Measurements from ENCODE around the gene TMEM169. TPM values are rescaled to one million over a fixed set of nuclear protein-coding genes. Genes with fewer than 3 reads are reported as not detected.

TMEM169 gene
- total and polyA plus RNA-seq, 4 donors: 0.42 to 1.9 (median 0.80) TPM

DNA sequence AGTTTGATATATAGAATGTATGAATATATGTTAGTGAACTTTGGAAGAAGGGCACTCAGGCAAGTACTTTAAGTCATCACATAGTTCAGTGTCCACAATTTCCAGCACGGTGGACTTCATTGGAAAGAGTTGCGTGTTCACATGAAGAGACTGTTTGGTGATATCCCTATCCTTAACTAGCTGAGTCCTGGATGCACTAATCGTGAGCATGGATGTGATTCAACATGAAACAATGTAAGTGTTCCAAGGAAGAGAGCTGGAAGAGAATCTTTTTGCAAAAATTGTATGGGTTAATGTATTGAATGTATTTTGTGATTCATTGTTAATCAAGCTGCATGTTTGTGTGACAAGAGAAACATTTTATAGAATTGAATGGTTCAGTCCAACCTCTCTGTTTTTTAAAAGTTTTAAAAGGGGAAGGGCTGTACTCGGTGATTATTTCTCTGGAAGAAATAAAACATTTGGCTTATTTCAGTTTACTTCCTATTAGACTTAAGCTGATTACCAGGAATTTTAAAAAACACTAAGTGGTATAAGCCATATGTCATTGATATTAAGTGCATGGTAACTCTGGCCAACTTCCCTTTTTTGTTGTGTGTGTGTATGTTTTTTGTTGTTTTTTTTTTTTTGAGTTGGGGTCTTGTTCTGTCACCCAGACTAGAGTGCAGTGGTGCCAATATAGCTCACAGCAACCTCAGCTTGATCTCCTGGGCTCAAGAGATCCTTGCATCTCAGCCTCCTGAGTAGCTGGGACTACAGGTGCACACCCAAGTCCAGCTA is 36.0 kb downstream of the TMEM169 start (continued):
- TF ChIP-seq, protein P1, sequence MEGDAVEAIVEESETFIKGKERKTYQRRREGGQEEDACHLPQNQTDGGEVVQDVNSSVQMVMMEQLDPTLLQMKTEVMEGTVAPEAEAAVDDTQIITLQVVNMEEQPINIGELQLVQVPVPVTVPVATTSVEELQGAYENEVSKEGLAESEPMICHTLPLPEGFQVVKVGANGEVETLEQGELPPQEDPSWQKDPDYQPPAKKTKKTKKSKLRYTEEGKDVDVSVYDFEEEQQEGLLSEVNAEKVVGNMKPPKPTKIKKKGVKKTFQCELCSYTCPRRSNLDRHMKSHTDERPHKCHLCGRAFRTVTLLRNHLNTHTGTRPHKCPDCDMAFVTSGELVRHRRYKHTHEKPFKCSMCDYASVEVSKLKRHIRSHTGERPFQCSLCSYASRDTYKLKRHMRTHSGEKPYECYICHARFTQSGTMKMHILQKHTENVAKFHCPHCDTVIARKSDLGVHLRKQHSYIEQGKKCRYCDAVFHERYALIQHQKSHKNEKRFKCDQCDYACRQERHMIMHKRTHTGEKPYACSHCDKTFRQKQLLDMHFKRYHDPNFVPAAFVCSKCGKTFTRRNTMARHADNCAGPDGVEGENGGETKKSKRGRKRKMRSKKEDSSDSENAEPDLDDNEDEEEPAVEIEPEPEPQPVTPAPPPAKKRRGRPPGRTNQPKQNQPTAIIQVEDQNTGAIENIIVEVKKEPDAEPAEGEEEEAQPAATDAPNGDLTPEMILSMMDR (IDR thresholded peaks at IDR 0.05; ENCODE audit: low read depth, low read length, missing input control): no peak
- TF ChIP-seq RAD21 (IDR thresholded peaks at IDR 0.05) (no peak), FOXA2 (IDR thresholded peaks at IDR 0.05) (no peak), GABPA (IDR thresholded peaks at IDR 0.05 in 1 of 2, conservative IDR thresholded peaks at IDR 0.05 in 1 of 2) (no peak), SP1 (IDR thresholded peaks at IDR 0.05) (no peak), FOXA1 (IDR thresholded peaks at IDR 0.05) (no peak), EGR1 (IDR thresholded peaks at IDR 0.05; ENCODE audit: low read depth in 2 of 2) (no peak)
- TF ChIP-seq, protein P2, sequence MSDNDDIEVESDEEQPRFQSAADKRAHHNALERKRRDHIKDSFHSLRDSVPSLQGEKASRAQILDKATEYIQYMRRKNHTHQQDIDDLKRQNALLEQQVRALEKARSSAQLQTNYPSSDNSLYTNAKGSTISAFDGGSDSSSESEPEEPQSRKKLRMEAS (IDR thresholded peaks at IDR 0.05): no peak

DNA sequence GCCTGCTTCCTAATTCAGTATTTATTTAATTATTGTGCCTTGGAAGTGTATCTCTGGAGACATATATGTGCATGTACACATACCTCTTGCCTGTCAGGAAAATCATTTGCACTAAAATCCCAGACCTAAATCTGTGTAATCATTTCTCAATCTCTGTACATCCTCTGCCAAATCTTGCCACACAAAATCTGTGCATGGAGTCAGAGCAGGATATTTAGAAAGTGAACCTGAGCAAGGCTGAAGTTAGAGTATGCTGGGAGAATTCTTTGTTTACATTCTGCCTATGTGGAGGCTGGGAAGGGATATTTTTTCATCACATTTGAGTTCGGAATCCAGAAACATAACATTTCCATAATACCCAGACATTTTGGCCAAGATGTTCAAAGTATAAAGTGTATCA is 36.8 kb downstream of the TMEM169 start:
- Histone ChIP-seq H3K36me3 (ENCODE audit: control insufficient read depth in 4 of 4, insufficient read depth in 3 of 4, low read depth in 1 of 4, low read length in 3 of 4) (peaks cover 13 to 48% (median 30%) of the 10 kb centered on the region in 4 donors), H3K4me3 (ENCODE audit: low read depth in 1 of 3, low read length in 3 of 3) (no peak overlapping the region), H3K9ac (ENCODE audit: low read depth in 1 of 2, low read length in 2 of 2) (no peak overlapping the region), H3K4me1 (ENCODE audit: control insufficient read depth in 4 of 4, insufficient read depth in 4 of 4, low read length in 3 of 4) (peaks cover 7 to 30% (median 21%) of the 10 kb centered on the region in 4 donors), H3K27ac (ENCODE audit: low read depth in 1 of 2, low read length in 2 of 2) (no peak overlapping the region), H3K9me3 (ENCODE audit: control insufficient read depth in 4 of 4, low read length in 3 of 4) (no peaks in the 10 kb centered on the region), H3K27me3 (ENCODE audit: control insufficient read depth in 4 of 4, insufficient read depth in 4 of 4, low read length in 3 of 4) (no peaks in the 10 kb centered on the region)
- peak; percentile 37 for TF ChIP-seq YY1 (IDR thresholded peaks at IDR 0.05)
- TF ChIP-seq TAF1 (conservative IDR thresholded peaks at IDR 0.05): no peak
- TF ChIP-seq HNF4A (conservative IDR thresholded peaks at IDR 0.05): peak; percentile 22 to 40
- TF ChIP-seq, protein P3, sequence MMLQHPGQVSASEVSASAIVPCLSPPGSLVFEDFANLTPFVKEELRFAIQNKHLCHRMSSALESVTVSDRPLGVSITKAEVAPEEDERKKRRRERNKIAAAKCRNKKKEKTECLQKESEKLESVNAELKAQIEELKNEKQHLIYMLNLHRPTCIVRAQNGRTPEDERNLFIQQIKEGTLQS (IDR thresholded peaks at IDR 0.05): no peak
- TF ChIP-seq FOXA1 (IDR thresholded peaks at IDR 0.05): peak; percentile 41
- TF ChIP-seq RXRA (IDR thresholded peaks at IDR 0.05): peak; percentile 22 to 39
- peak in 1 of 2 donors; percentile 15 for TF ChIP-seq RAD21 (IDR thresholded peaks at IDR 0.05)
- peak; percentile 66 for TF ChIP-seq FOXA2 (IDR thresholded peaks at IDR 0.05)
- TF ChIP-seq, protein P2 (IDR thresholded peaks at IDR 0.05): no peak
- no peak for TF ChIP-seq JUND (IDR thresholded peaks at IDR 0.05)
- 88% methylated on average over 1 of the region's 1 CpG for WGBS
- no peak for DNase-seq (ENCODE audit: low spot score)

DNA sequence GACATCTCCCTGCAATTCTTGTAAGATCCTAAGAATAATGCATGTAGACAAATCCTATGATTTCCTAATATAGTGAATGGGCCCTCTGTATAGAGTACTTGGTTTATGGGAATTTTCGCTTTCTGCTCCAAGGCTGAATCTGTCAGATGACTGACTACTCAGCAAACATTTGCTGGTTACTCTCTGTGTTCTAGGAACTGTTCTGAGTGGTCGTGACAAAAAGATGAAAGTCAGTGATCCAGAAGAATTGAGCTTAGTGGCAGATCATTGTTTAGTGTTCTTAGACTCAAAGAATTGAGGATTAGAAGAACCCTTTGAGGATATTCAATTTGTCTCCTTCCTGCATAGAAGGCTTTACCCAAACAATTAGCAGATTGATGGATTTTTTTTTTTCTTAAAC is 37.4 kb downstream of the TMEM169 start:
- Histone ChIP-seq H3K9ac (ENCODE audit: low read depth in 1 of 2, low read length in 2 of 2) (no peak overlapping the region), H3K27ac (ENCODE audit: low read depth in 1 of 2, low read length in 2 of 2) (no peak overlapping the region), H3K4me3 (ENCODE audit: low read depth in 1 of 3, low read length in 3 of 3) (no peak overlapping the region), H3K9me3 (ENCODE audit: control insufficient read depth in 4 of 4, low read length in 3 of 4) (no peaks in the 10 kb centered on the region), H3K27me3 (ENCODE audit: control insufficient read depth in 4 of 4, insufficient read depth in 4 of 4, low read length in 3 of 4) (no peaks in the 10 kb centered on the region), H3K36me3 (ENCODE audit: control insufficient read depth in 4 of 4, insufficient read depth in 3 of 4, low read depth in 1 of 4, low read length in 3 of 4) (peaks cover 16 to 51% (median 30%) of the 10 kb centered on the region in 4 donors), H3K4me1 (ENCODE audit: control insufficient read depth in 4 of 4, insufficient read depth in 4 of 4, low read length in 3 of 4) (peaks cover 7 to 27% (median 21%) of the 10 kb centered on the region in 4 donors)
- 87% methylated on average over 2 of the region's 2 CpGs for WGBS
- TF ChIP-seq GABPA (IDR thresholded peaks at IDR 0.05 in 1 of 2, conservative IDR thresholded peaks at IDR 0.05 in 1 of 2) (no peak), SP1 (IDR thresholded peaks at IDR 0.05) (no peak), RAD21 (IDR thresholded peaks at IDR 0.05) (no peak), TAF1 (conservative IDR thresholded peaks at IDR 0.05) (no peak)
- TF ChIP-seq, protein P1 (IDR thresholded peaks at IDR 0.05; ENCODE audit: low read depth, low read length, missing input control): no peak
- DNase-seq (ENCODE audit: low spot score): no peak
